SK-N-SH (cell line): ENCODE results near the gene DBET. TPM values are rescaled to one million over a fixed set of nuclear protein-coding genes. Genes with fewer than 3 reads are reported as not detected.
"Not testable (repeated sequence)": the region's sequence is repeated elsewhere in the genome, so short reads cannot be mapped to it uniquely, and the experiment has no call there.

Experiments
- CTCF ChIA-PET: fragments of 300-600, 350-600 bp; formaldehyde crosslinking; extraction: SDS; loops from one replicate; lab custom pipeline; 2021; lab: Yijun Ruan, JAX
- POLR2A ChIA-PET: fragments of 350-600 bp; sonication (Branson Sonifier 250); formaldehyde crosslinking; extraction: SDS; loops from one replicate; lab custom pipeline; 2020; ENCODE audit warnings: antibody characterized with exemption, inconsistent platforms; lab: Yijun Ruan, JAX
- DNase-seq: peaks from one replicate; pipeline ENCODE4 v3.0.0; 2012
- H2AFZ ChIP-seq: fragments of 200-600 bp; sonication (generic); 2 replicates; pipeline ENCODE4 v1.8.1; 2016; ENCODE audit warnings: antibody characterized with exemption, mild to moderate bottlenecking, low read depth
- H3F3A ChIP-seq: fragments of 200-600 bp; sonication (generic); replicated peaks from 2 replicates; pipeline ENCODE3; 2016; ENCODE audit warnings: antibody characterized with exemption, mild to moderate bottlenecking; ENCODE audit not compliant: insufficient read depth
- H3K27ac ChIP-seq, 2 experiments: fragments of 200-500 bp in 1 of 2; fragments of 200-600 bp in 1 of 2; sonication (Bioruptor generic) in 1 of 2; sonication (generic), shearing (Covaris generic) in 1 of 2; 2 replicates each; pipeline versions ENCODE4 v1.5.1 to v1.6.1; 2014 to 2016; ENCODE audit warnings: low read depth in 2 of 2, inconsistent platforms in 1 of 2, low read length in 1 of 2, mild to moderate bottlenecking in 1 of 2, mixed read lengths in 1 of 2
- H3K27me3 ChIP-seq: fragments of 200-600 bp; sonication (generic), shearing (Covaris generic); 2 replicates; pipeline ENCODE4 v1.6.1; 2016; ENCODE audit warnings: mixed run types; ENCODE audit not compliant: insufficient read depth
- H3K36me3 ChIP-seq, 2 experiments: fragments of 200-500 bp in 1 of 2; fragments of 200-600 bp in 1 of 2; sonication (Bioruptor generic) in 1 of 2; sonication (generic) in 1 of 2; replicated peaks in 1 of 2; 2 replicates each; pipeline versions ENCODE3 to v1.5.1; 2014 to 2016; ENCODE audit warnings: low read length in 1 of 2, mild to moderate bottlenecking in 1 of 2; ENCODE audit not compliant: insufficient read depth in 2 of 2, control insufficient read depth in 1 of 2
- H3K4me1 ChIP-seq, 2 experiments: fragments of 200-500 bp in 1 of 2; fragments of 200-600 bp in 1 of 2; sonication (Bioruptor generic) in 1 of 2; sonication (generic), shearing (Covaris generic) in 1 of 2; 2 replicates each; pipeline versions ENCODE4 v1.5.1 to v1.6.1; 2014 to 2016; ENCODE audit warnings: low read depth in 1 of 2, low read length in 1 of 2, mixed run types in 1 of 2; ENCODE audit not compliant: insufficient read depth in 2 of 2, control insufficient read depth in 1 of 2
- H3K4me2 ChIP-seq: fragments of 200-600 bp; sonication (generic), shearing (Covaris generic); 2 replicates; pipeline ENCODE4 v1.6.1; 2017; ENCODE audit warnings: mixed run types
- H3K4me3 ChIP-seq, 2 experiments: fragments of 200-500 bp in 1 of 2; fragments of 200-600 bp in 1 of 2; sonication (Bioruptor generic) in 1 of 2; sonication (generic), shearing (Covaris generic) in 1 of 2; 2 replicates each; pipeline versions ENCODE4 v1.5.1 to v1.8.1; 2014 to 2016; ENCODE audit warnings: low read depth in 2 of 2, inconsistent platforms in 1 of 2, low read length in 1 of 2, mild to moderate bottlenecking in 1 of 2, mixed read lengths in 1 of 2, moderate library complexity in 1 of 2
- H3K79me2 ChIP-seq: fragments of 200-600 bp; sonication (generic); 2 replicates; pipeline ENCODE4 v1.8.1; 2017; ENCODE audit warnings: mild to moderate bottlenecking; ENCODE audit not compliant: insufficient read depth
- H3K9ac ChIP-seq: fragments of 200-600 bp; sonication (generic); 2 replicates; pipeline ENCODE4 v1.6.1; 2017; ENCODE audit warnings: mixed run types
- H3K9me2 ChIP-seq: fragments of 200-600 bp; sonication (generic); 2 replicates; pipeline ENCODE4 v1.6.1; 2017; ENCODE audit warnings: mixed run types
- H3K9me3 ChIP-seq: fragments of 200-600 bp; sonication (generic); 2 replicates; pipeline ENCODE4 v1.6.1; 2017; ENCODE audit warnings: mixed run types, mild to moderate bottlenecking, moderate library complexity
- H4K20me1 ChIP-seq: fragments of 200-600 bp; sonication (generic); 2 replicates; pipeline ENCODE4 v1.6.1; 2017; ENCODE audit warnings: mild to moderate bottlenecking, mixed run types; ENCODE audit not compliant: insufficient read depth
- WGBS: methylation state at CpG from one replicate; pipeline ENCODE4 v1.1.6; 2017; ENCODE audit warnings: low lambda C conversion rate; 5-methylcytosine and 5-hydroxymethylcytosine counted together
- polyA plus RNA-seq, 3 experiments: library from polyadenylated mRNA; depleted of rRNA; stranded (reverse); fragments of >200 nt; gene quantifications; 2 replicates each; pipeline ENCODE4 v1.2.3, GENCODE V29; 2012

Gene DBET
- polyA plus RNA-seq, 1 of the 3 experiments (the other 2 are of a cell fraction), result not detected

DNA sequence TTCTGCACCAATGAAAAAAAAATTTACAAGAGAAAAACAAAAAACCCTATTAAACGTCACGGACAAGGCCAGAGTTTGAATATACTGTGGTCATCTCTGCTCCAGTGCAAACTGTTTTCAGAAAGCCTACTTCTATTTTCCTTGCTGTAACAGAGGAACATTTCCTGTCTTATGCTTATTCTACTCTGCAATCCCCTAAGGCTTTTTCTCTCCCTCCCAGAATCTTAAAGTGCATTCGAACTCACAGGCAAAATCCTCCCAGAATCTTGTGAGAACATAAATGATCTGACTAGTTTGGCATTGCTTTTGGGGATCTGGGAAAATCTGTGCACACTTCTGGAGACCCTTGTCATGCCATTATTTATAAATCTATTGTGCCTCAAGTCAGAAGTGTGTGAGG lies 503 bp downstream of the DBET start:
- H2AFZ ChIP-seq, H3K4me2 ChIP-seq, POLR2A ChIA-PET, H3K9ac ChIP-seq, H3K9me3 ChIP-seq, DNase-seq, H4K20me1 ChIP-seq, H3K36me3 ChIP-seq, H3K27me3 ChIP-seq, H3F3A ChIP-seq, H3K4me1 ChIP-seq, H3K27ac ChIP-seq, H3K9me2 ChIP-seq, H3K79me2 ChIP-seq, H3K4me3 ChIP-seq, CTCF ChIA-PET: not testable (repeated sequence)
- 3% methylated on average over 3 of the region's 3 CpGs for WGBS

DNA sequence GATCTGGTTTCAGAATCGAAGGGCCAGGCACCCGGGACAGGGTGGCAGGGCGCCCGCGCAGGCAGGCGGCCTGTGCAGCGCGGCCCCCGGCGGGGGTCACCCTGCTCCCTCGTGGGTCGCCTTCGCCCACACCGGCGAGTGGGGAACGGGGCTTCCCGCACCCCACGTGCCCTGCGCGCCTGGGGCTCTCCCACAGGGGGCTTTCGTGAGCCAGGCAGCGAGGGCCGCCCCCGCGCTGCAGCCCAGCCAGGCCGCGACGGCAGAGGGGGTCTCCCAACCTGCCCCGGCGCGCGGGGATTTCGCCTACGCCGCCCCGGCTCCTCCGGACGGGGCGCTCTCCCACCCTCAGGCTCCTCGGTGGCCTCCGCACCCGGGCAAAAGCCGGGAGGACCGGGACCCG lies 4.0 kb downstream of the DBET start:
- H3K9me3 ChIP-seq, POLR2A ChIA-PET, H3K79me2 ChIP-seq, H2AFZ ChIP-seq, H3K27me3 ChIP-seq, H3K9ac ChIP-seq, H3K36me3 ChIP-seq, H3F3A ChIP-seq, H3K4me1 ChIP-seq, H4K20me1 ChIP-seq, DNase-seq, CTCF ChIA-PET, H3K9me2 ChIP-seq, H3K27ac ChIP-seq, H3K4me2 ChIP-seq, H3K4me3 ChIP-seq: not testable (repeated sequence)
- WGBS, result 60% methylated on average over 40 of the region's 45 CpGs

DNA sequence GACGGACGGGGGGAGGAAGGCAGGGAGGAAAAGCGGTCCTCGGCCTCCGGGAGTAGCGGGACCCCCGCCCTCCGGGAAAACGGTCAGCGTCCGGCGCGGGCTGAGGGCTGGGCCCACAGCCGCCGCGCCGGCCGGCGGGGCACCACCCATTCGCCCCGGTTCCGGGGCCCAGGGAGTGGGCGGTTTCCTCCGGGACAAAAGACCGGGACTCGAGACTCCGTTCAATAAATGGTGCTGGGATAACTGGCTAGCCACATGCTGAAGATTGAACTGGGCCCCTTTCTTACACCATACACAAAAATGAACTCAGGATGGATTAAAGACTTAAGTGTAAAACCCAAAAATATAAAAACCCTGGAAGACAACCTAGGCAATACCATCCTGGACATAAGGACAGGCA lies 28.8 kb downstream of the DBET start:
- H3K27me3 ChIP-seq, DNase-seq, H3K9me2 ChIP-seq, H3K4me1 ChIP-seq, H4K20me1 ChIP-seq, POLR2A ChIA-PET, H2AFZ ChIP-seq, H3K9me3 ChIP-seq, H3K79me2 ChIP-seq, H3K4me3 ChIP-seq, H3K27ac ChIP-seq, H3K9ac ChIP-seq, H3F3A ChIP-seq, H3K4me2 ChIP-seq, CTCF ChIA-PET, H3K36me3 ChIP-seq: not testable (repeated sequence)
- no CpG with 5 or more reads among the region's 27 CpGs for WGBS

DNA sequence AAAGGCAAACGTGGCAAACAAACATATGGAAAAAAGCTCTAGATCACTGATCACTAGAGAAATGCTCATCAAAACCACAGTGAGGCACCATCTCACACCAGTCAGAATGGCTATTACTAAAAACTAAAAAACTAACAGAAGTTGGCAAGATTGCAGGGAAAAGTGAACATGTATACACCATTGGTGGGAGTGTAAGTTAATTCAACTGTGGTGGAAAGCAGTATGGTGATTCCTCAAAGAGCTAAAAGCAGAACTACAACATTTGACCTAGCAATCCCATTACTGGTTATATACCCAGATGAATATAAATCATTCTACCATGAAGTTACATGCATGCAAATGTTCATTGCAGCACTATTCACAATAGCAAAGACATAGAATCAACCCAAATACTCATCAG lies 29.7 kb downstream of the DBET start:
- H3K27ac ChIP-seq, H3K4me1 ChIP-seq, H3K9me2 ChIP-seq, H3K27me3 ChIP-seq, CTCF ChIA-PET, H2AFZ ChIP-seq, H3K9ac ChIP-seq, DNase-seq, H3K36me3 ChIP-seq, H3K4me2 ChIP-seq, H3K9me3 ChIP-seq, H3K79me2 ChIP-seq, H3K4me3 ChIP-seq, H4K20me1 ChIP-seq, POLR2A ChIA-PET, H3F3A ChIP-seq: not testable (repeated sequence)
- WGBS, result no CpG with 5 or more reads among the region's 1 CpG

DNA sequence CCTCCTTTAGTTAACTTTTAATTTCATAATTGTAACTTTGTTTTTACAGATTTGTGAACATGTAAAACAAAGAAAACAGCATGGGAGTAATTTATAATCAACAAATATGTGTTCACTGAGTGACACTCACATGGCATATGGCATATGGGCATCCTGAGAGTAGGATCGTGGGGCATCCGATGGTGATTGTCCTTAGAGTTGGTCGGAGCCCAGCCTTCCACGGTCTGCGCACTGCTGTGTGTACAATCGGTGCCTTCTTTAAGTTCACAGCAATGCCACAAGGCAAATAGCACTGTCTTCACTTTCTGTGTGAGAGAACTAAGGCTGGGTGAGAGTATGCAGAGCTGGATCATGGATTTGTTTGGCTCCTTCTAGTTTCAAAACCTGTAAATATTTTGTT lies 31.0 kb downstream of the DBET start:
- H4K20me1 ChIP-seq, H3K27ac ChIP-seq, H3K4me2 ChIP-seq, H3K9me2 ChIP-seq, H2AFZ ChIP-seq, H3K9ac ChIP-seq, H3K79me2 ChIP-seq, DNase-seq, H3K27me3 ChIP-seq, H3F3A ChIP-seq, H3K9me3 ChIP-seq, H3K4me1 ChIP-seq, POLR2A ChIA-PET, H3K4me3 ChIP-seq, H3K36me3 ChIP-seq, CTCF ChIA-PET: not testable (repeated sequence)
- no CpG with 5 or more reads among the region's 6 CpGs for WGBS

DNA sequence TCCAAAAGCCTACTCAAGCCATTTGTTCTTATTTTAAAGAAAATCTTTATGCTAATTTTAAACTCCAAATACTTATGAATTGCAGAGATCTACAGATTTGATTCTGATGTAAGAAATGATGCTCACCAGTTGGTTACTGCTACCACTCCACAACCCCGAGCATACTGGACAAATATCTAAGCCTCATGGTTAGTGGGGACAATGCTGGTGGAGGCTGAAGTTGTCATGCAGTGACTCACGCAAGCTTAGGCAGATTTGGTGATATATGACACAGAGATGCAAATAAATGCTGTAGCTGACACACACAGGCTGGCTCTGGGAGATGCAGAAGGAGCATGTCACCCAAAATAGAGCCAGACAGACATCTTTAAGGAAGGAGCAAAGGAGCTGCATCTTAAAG lies 35.3 kb downstream of the DBET start:
- H3K9ac ChIP-seq, H3K4me1 ChIP-seq, H3K9me3 ChIP-seq, H2AFZ ChIP-seq, H3K79me2 ChIP-seq, H3K4me2 ChIP-seq, H4K20me1 ChIP-seq, H3K27me3 ChIP-seq, H3K36me3 ChIP-seq, H3K9me2 ChIP-seq, CTCF ChIA-PET, POLR2A ChIA-PET, DNase-seq, H3K27ac ChIP-seq, H3K4me3 ChIP-seq, H3F3A ChIP-seq: not testable (repeated sequence)
- 20% methylated on average over 2 of the region's 2 CpGs for WGBS

DNA sequence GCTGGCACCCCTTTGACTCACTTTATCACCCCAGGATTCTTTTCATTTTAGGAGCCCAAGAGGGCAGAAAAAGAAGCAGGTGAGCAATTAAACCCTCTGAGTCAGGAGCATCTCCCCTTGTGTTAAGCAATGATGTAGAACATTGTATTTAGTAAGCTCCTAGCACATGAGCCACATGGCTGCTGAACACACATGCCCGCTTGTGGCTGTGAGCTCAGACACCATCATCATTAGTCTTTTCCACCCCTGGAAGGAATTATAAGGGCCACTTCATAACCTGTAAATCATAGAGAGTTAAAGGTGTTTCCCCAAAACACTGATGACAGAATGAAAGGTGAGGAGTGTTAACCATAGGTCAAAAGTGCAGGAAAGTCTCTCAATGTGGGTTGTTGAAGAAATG lies 37.2 kb downstream of the DBET start:
- H2AFZ ChIP-seq, H3K9me3 ChIP-seq, H4K20me1 ChIP-seq, H3K9ac ChIP-seq, H3K27ac ChIP-seq, H3K36me3 ChIP-seq, H3K4me3 ChIP-seq, H3F3A ChIP-seq, POLR2A ChIA-PET, H3K9me2 ChIP-seq, CTCF ChIA-PET, H3K27me3 ChIP-seq, H3K4me1 ChIP-seq, H3K79me2 ChIP-seq, DNase-seq, H3K4me2 ChIP-seq: not testable (repeated sequence)
- no CpG with 5 or more reads among the region's 1 CpG for WGBS
